CD14-positive monocyte (primary cell): ENCODE results near the gene EMC6. TPM values are rescaled to one million over a fixed set of nuclear protein-coding genes. Genes with fewer than 3 reads are reported as not detected.
A peak's percentile ranks its signal among the peaks of the same experiment; 100 is the strongest.

Experiments
- DNase-seq, 3 donors: peaks; one replicate each; pipeline ENCODE4 v3.0.0-alpha.2; 2011 to 2022
- H2AFZ ChIP-seq: 2 replicates; pipeline ENCODE4 v1.6.0; 2012; ENCODE audit warnings: mild to moderate bottlenecking, low read depth, low read length, inconsistent platforms; ENCODE audit not compliant: insufficient read depth, poor library complexity, severe bottlenecking
- H3K27ac ChIP-seq, 2 donors: 1 replicate in 1 of 2; 2 replicates in 1 of 2; pipeline ENCODE4 v1.5.1; 2012 to 2013; ENCODE audit warnings: low read length in 2 of 2, control low read depth in 1 of 2, inconsistent platforms in 1 of 2, low read depth in 1 of 2, mild to moderate bottlenecking in 1 of 2
- H3K27me3 ChIP-seq, 2 donors: one replicate each; pipeline versions ENCODE4 v1.6.0 to v1.6.1; 2011 to 2013; ENCODE audit warnings: low read length in 2 of 2; ENCODE audit not compliant: control insufficient read depth in 2 of 2, insufficient read depth in 2 of 2
- H3K36me3 ChIP-seq, 2 donors: replicated peaks in 1 of 2; 1 replicate in 1 of 2; 2 replicates in 1 of 2; pipeline versions ENCODE4 v1.5.1 to v1.6.1; 2012 to 2013; ENCODE audit warnings: low read length in 2 of 2, control low read depth in 1 of 2, inconsistent platforms in 1 of 2, mild to moderate bottlenecking in 1 of 2; ENCODE audit not compliant: insufficient read depth in 2 of 2, control insufficient read depth in 1 of 2
- H3K4me1 ChIP-seq, 2 donors: 1 replicate in 1 of 2; 2 replicates in 1 of 2; pipeline versions ENCODE4 v1.5.1 to v1.6.1; 2012 to 2013; ENCODE audit warnings: low read length in 2 of 2, control low read depth in 1 of 2, inconsistent platforms in 1 of 2, mild to moderate bottlenecking in 1 of 2, moderate library complexity in 1 of 2; ENCODE audit not compliant: insufficient read depth in 2 of 2, control insufficient read depth in 1 of 2
- H3K4me2 ChIP-seq: replicated peaks from 2 replicates; pipeline ENCODE3; 2012; ENCODE audit warnings: low read length, moderate library complexity, mild to moderate bottlenecking; ENCODE audit not compliant: poor library complexity, severe bottlenecking; ENCODE audit errors: extremely low read depth
- H3K4me3 ChIP-seq, 3 experiments: fragments of 200-600 bp in 1 of 3; sonication (generic) in 1 of 3; replicated peaks in 1 of 3; 1 replicate in 2 of 3; 2 replicates in 1 of 3; pipeline ENCODE4 v1.5.1; 2011 to 2013; ENCODE audit warnings: low read length in 3 of 3, mild to moderate bottlenecking in 3 of 3, control low read depth in 2 of 3, low read depth in 2 of 3, inconsistent platforms in 1 of 3, moderate library complexity in 1 of 3
- H3K79me2 ChIP-seq: 2 replicates; pipeline ENCODE4 v1.6.0; 2012; ENCODE audit warnings: mild to moderate bottlenecking, control low read depth, inconsistent platforms, low read length, moderate library complexity; ENCODE audit not compliant: insufficient read depth
- H3K9ac ChIP-seq: 2 replicates; pipeline ENCODE4 v1.6.0; 2017; ENCODE audit warnings: low read length, mild to moderate bottlenecking; ENCODE audit not compliant: insufficient read depth, poor library complexity, severe bottlenecking
- H3K9me3 ChIP-seq, 2 donors: replicated peaks in 1 of 2; 1 replicate in 1 of 2; 2 replicates in 1 of 2; pipeline versions ENCODE4 v1.5.1 to v1.6.1; 2012 to 2013; ENCODE audit warnings: low read length in 2 of 2, control low read depth in 1 of 2; ENCODE audit not compliant: control insufficient read depth in 1 of 2, insufficient read depth in 1 of 2
- H4K20me1 ChIP-seq: 2 replicates; pipeline ENCODE4 v1.6.0; 2012; ENCODE audit warnings: mild to moderate bottlenecking, low read length, control low read depth, moderate library complexity; ENCODE audit not compliant: insufficient read depth
- H3K27ac Mint-ChIP-seq, 7 donors: one replicate each; pipeline ENCODE4 v1.8.0; 2020; ENCODE audit warnings: mild to moderate bottlenecking in 7 of 7, mixed read lengths in 7 of 7, moderate library complexity in 6 of 7, inconsistent platforms in 2 of 7
- H3K27me3 Mint-ChIP-seq, 3 donors: one replicate each; pipeline ENCODE4 v1.8.0; 2021 to 2022; ENCODE audit warnings: low read depth in 3 of 3, mild to moderate bottlenecking in 3 of 3, mixed read lengths in 3 of 3, moderate library complexity in 3 of 3, inconsistent platforms in 1 of 3
- H3K36me3 Mint-ChIP-seq, 2 donors: one replicate each; pipeline ENCODE4 v1.8.0; 2020; ENCODE audit warnings: mixed read lengths in 2 of 2, inconsistent platforms in 1 of 2, mild to moderate bottlenecking in 1 of 2
- H3K4me1 Mint-ChIP-seq: one replicate; pipeline ENCODE4 v1.8.0; 2020; ENCODE audit warnings: mild to moderate bottlenecking, mixed read lengths
- H3K4me3 Mint-ChIP-seq, 2 donors: one replicate each; pipeline ENCODE4 v1.8.0; 2020; ENCODE audit warnings: mild to moderate bottlenecking in 2 of 2, mixed read lengths in 2 of 2, moderate library complexity in 1 of 2
- H3K9me3 Mint-ChIP-seq, 7 donors: one replicate each; pipeline ENCODE4 v1.8.0; 2020 to 2022; ENCODE audit warnings: mixed read lengths in 7 of 7, mild to moderate bottlenecking in 6 of 7, moderate library complexity in 6 of 7, inconsistent platforms in 2 of 7
- CTCF ChIP-seq: fragments of 200-600 bp; IDR thresholded peaks from one replicate; pipeline ENCODE4 v1.8.0; 2022; ENCODE audit warnings: antibody characterized with exemption, mild to moderate bottlenecking
- WGBS: methylation state at CpG from one replicate; pipeline ENCODE4 v1.1.5; 2013; ENCODE audit warnings: missing lambda C conversion rate; ENCODE audit not compliant: insufficient coverage; 5-methylcytosine and 5-hydroxymethylcytosine counted together
- intact Hi-C, 2 donors: fragments of 100-400 bp; cut with micrococcal nuclease; formaldehyde crosslinking; loops; one replicate each; pipeline versions ENCODE4 v1.15.0 to v1.15.1; 2023
- polyA plus RNA-seq, 3 donors: library from polyadenylated mRNA; depleted of rRNA in 1 of 3; unstranded in 2 of 3; stranded (reverse) in 1 of 3; fragments of 300-500 nt in 2 of 3; fragments of >200 nt in 1 of 3; fragmentation: Illumina TruSeq in 2 of 3; gene quantifications; 1 replicate in 2 of 3; 2 replicates in 1 of 3; pipeline ENCODE4 v1.2.3, GENCODE V29; 2012 to 2021

The EMC6 gene
- polyA plus RNA-seq, 3 donors: 24.4 to 118 (median 105) TPM

GRCh38 chr17:3712811-3713463, 44.3 kb downstream of the EMC6 start:
- H3K4me3 Mint-ChIP-seq: no peak overlapping the region
- no peak overlapping the region for H3K9ac ChIP-seq
- peaks cover 28% of the 10 kb centered on the region for H3K4me1 Mint-ChIP-seq
- peaks cover 9% of the 10 kb centered on the region for H3K79me2 ChIP-seq
- no peaks in the 10 kb centered on the region for H3K27me3 Mint-ChIP-seq
- 64% methylated on average over 10 of the region's 13 CpGs for WGBS
- no peaks in the 10 kb centered on the region for H4K20me1 ChIP-seq
- H3K36me3 ChIP-seq: peaks cover 45 to 56% of the 10 kb centered on the region in 2 donors
- intact Hi-C loops: no loop called here
- H3K27ac ChIP-seq: no peak overlapping the region
- H2AFZ ChIP-seq: no peak overlapping the region
- H3K4me3 ChIP-seq: no peak overlapping the region
- TF ChIP-seq CTCF: no peak
- DNase-seq: no peak
- peaks cover 27 to 32% of the 10 kb centered on the region in 2 donors for H3K4me1 ChIP-seq
- H3K9me3 ChIP-seq: no peaks in the 10 kb centered on the region
- H3K27me3 ChIP-seq: no peaks in the 10 kb centered on the region
- peaks cover 0 to 3% (median 0%) of the 10 kb centered on the region in 7 donors for H3K9me3 Mint-ChIP-seq
- peaks cover 52 to 62% of the 10 kb centered on the region in 2 donors for H3K36me3 Mint-ChIP-seq
- H3K4me2 ChIP-seq: no peak overlapping the region
- peak overlapping the region in 5 of 7 donors; percentile 9 to 76 (median 42) for H3K27ac Mint-ChIP-seq

- intact Hi-C loops: no loop called here
- no peak overlapping the region for H3K9ac ChIP-seq
- peak overlapping the region in 3 of 7 donors; percentile 7 to 8 (median 7) for H3K27ac Mint-ChIP-seq
- H3K27me3 Mint-ChIP-seq: no peaks in the 10 kb centered on the region
- no peak overlapping the region for H3K27ac ChIP-seq
- peaks cover 0 to 3% (median 0%) of the 10 kb centered on the region in 7 donors for H3K9me3 Mint-ChIP-seq
- peaks cover 27% of the 10 kb centered on the region for H3K79me2 ChIP-seq
- H3K36me3 Mint-ChIP-seq: peaks cover 56 to 81% of the 10 kb centered on the region in 2 donors
- H2AFZ ChIP-seq: no peak overlapping the region
- H3K9me3 ChIP-seq: no peaks in the 10 kb centered on the region
- no peak for TF ChIP-seq CTCF
- no peak overlapping the region for H3K4me3 Mint-ChIP-seq
- H3K4me1 ChIP-seq: peaks cover 47 to 51% of the 10 kb centered on the region in 2 donors
- no peak overlapping the region for H3K4me3 ChIP-seq
- no peaks in the 10 kb centered on the region for H4K20me1 ChIP-seq
- H3K4me1 Mint-ChIP-seq: peaks cover 41% of the 10 kb centered on the region
- 100% methylated on average over 1 of the region's 8 CpGs for WGBS
- no peak overlapping the region for H3K4me2 ChIP-seq
- no peaks in the 10 kb centered on the region for H3K27me3 ChIP-seq
- H3K36me3 ChIP-seq: peaks cover 49 to 66% of the 10 kb centered on the region in 2 donors
- no peak for DNase-seq
Observed at GRCh38 chr17:3715296-3715695, 46.7 kb downstream of the EMC6 start.
